Measurements from ENCODE around the gene GPR25.

GRCh38 chr1:200918006-200918405, 45.2 kb downstream of the GPR25 start:
- TF ChIP-seq YY1 (IDR thresholded peaks at IDR 0.05; ENCODE audit: insufficient read depth, insufficient read length) (no peak), ZNF274 (IDR thresholded peaks at IDR 0.05; ENCODE audit: low read depth, low read length) (no peak)

Measured in NT2/D1 (cell line).